Measurements from ENCODE around the gene ABO. TPM values are rescaled to one million over a fixed set of nuclear protein-coding genes. Genes with fewer than 3 reads are reported as not detected.

ABO gene
- not detected for total RNA-seq

DNA sequence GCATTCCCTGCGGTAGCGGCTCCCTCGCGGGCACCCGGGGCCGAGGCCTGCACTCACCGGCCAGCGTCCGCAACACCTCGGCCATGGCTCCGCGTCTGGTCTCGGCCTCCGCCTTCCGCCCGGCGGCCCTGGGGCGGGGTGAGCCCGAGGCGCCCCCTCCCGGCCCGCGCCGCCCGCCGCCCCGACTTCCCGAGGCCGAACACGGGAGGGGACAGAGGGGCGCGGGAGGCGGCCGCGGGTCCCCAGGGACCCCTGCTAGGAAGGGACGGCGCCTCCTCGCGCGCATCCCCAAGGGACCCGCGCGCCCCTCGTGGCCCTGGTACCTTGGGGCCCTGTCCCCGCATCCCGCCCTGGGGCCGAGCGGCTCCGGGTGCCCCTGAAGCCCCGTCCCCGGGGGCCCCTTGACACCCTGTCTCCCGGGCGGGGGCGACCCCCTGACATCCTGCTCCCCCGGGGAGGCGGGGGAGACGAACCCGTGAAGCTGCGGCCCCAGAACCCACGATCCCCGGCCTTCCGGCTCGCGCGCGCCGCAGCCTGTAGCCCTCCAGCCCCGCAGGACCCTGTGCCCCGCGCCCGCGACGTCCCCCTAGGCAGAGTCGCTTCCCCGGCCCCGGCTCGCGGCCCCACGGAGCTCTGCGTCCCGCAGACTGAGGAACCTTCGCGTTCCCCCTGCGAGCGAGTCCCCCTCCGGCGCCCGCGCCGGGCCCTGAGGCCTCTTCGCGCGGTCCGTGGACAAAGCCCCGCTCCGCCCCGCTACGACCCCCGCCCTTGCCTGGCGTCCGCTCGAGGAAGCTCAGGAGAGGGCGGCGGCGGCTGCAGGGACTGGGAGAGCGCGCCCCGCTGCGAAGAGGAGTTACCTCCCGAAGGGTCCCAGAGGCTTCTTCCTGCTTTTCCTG is at the start of gene ABO:
ABO (minus strand) TSS at position 97 of the 896 bp plus-strand sequence.
- intact Hi-C loops (cut with micrococcal nuclease), result no loop called here
- Mint-ChIP-seq H3K36me3 (ENCODE audit: low read depth) (no peaks in the 10 kb centered on the region), H3K9me3 (no peaks in the 10 kb centered on the region), H3K4me1 (ENCODE audit: low read depth) (no peaks in the 10 kb centered on the region), H3K27ac (no peak within 1 kb of the TSS), H3K4me3 (no peak within 1 kb of the TSS), H3K27me3 (peaks cover 41% of the 10 kb centered on the region)
- POLR2A ChIA-PET, result no interaction called here
- CTCF ChIA-PET, result no interaction called here
- TF ChIP-seq, protein P1, sequence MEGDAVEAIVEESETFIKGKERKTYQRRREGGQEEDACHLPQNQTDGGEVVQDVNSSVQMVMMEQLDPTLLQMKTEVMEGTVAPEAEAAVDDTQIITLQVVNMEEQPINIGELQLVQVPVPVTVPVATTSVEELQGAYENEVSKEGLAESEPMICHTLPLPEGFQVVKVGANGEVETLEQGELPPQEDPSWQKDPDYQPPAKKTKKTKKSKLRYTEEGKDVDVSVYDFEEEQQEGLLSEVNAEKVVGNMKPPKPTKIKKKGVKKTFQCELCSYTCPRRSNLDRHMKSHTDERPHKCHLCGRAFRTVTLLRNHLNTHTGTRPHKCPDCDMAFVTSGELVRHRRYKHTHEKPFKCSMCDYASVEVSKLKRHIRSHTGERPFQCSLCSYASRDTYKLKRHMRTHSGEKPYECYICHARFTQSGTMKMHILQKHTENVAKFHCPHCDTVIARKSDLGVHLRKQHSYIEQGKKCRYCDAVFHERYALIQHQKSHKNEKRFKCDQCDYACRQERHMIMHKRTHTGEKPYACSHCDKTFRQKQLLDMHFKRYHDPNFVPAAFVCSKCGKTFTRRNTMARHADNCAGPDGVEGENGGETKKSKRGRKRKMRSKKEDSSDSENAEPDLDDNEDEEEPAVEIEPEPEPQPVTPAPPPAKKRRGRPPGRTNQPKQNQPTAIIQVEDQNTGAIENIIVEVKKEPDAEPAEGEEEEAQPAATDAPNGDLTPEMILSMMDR (IDR thresholded peaks at IDR 0.05), result no peak
- ATAC-seq, result no peak
- no peak for DNase-seq

DNA sequence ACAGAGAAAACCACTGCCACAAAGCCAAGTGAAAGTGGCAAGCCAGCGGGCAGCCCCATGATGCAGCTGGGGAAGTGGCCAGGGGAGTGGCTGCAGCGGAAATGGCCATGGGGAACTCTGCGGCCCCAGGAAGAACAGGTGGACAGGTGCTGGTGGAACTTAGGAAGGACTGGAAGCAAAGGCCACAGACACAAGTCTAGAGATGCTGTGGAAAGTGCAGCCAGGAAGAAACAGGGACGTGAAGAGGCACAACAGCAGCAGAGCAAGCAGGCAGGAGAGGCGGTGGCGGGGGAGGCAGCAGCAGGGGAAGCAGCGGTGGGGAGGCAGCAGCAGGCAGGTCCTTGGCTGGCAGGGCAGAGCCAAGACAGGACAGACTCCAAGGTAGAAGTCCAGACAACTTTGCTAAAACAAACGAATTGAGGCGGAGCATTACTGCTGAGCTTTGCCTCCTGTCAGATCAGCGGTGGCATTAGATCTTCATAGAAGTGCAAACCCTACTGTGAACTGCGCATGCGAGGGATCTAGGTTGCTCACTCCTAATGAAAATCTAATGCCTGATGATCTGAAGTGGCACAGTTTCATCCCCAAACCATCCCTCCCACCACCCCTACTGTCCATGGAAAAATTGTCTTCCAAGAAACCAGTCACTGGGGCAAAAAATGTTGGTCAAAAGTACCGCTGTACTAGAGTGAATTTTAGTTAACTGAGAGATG is 49.1 kb upstream of the ABO start:
- H3K9me3 Mint-ChIP-seq, result no peaks in the 10 kb centered on the region
- ChIA-PET POLR2A (no interaction called here), CTCF (no interaction called here)
- H3K27me3 Mint-ChIP-seq, result no peaks in the 10 kb centered on the region
- no peak overlapping the region for H3K27ac Mint-ChIP-seq
- no peaks in the 10 kb centered on the region for H3K36me3 Mint-ChIP-seq (ENCODE audit: low read depth)
- no peak overlapping the region for H3K4me3 Mint-ChIP-seq
- TF ChIP-seq, protein P1 (IDR thresholded peaks at IDR 0.05), result no peak
- intact Hi-C loops (cut with micrococcal nuclease), result no loop called here
- no peaks in the 10 kb centered on the region for H3K4me1 Mint-ChIP-seq (ENCODE audit: low read depth)
- no peak for DNase-seq
- ATAC-seq, result no peak

DNA sequence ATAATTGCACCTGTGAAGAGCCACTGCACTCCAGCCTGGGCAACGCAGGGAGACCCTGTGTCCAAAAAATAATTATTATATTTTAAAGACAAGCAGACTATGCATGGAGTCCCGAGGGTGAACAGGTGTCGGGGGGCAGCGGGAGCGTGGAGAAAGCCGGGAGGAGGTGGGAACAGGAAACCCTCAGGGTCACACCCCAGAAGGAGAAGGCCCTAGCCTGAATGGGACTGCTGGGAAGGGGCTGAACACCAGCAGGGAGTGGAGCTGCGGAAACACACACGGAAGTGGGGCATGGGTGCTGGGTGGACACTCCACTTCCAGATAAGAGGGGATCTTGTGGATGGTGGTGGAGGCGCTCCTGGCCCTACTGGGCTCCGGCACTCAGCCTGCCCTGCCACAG is 48.2 kb upstream of the ABO start:
- Mint-ChIP-seq H3K9me3 (no peaks in the 10 kb centered on the region), H3K27ac (no peak overlapping the region), H3K4me3 (no peak overlapping the region), H3K27me3 (no peaks in the 10 kb centered on the region), H3K4me1 (ENCODE audit: low read depth) (no peaks in the 10 kb centered on the region), H3K36me3 (ENCODE audit: low read depth) (no peaks in the 10 kb centered on the region)
- ATAC-seq, result no peak
- intact Hi-C loops (cut with micrococcal nuclease), result no loop called here
- CTCF ChIA-PET, result no interaction called here
- DNase-seq, result no peak
- TF ChIP-seq, protein P1 (IDR thresholded peaks at IDR 0.05), result no peak
- POLR2A ChIA-PET, result no interaction called here

DNA sequence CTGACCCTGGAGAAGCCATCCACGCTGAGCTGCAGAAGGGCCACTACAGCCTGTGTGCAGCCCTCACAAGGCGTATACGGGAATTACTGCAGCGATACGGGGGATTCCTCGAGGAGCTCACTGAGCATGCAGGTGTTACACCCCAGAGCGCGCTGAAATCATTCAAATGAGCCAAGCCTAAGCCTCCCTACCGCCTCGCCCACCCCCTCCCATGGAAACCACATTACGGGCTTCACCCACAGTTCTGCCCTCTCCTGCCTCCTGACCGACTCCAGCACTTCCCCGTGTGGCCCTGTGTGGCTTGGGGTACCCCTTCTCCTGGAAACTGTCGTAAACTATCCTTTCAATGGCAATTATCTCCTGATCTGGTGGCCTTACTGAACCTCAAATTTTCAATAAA is 47.7 kb upstream of the ABO start:
- Mint-ChIP-seq H3K27ac (no peak overlapping the region), H3K4me1 (ENCODE audit: low read depth) (no peaks in the 10 kb centered on the region), H3K9me3 (no peaks in the 10 kb centered on the region), H3K27me3 (no peaks in the 10 kb centered on the region), H3K4me3 (no peak overlapping the region), H3K36me3 (ENCODE audit: low read depth) (no peaks in the 10 kb centered on the region)
- ChIA-PET POLR2A (no interaction called here), CTCF (no interaction called here)
- no peak for ATAC-seq
- intact Hi-C loops (cut with micrococcal nuclease), result no loop called here
- DNase-seq, result no peak
- TF ChIP-seq, protein P1 (IDR thresholded peaks at IDR 0.05), result no peak

DNA sequence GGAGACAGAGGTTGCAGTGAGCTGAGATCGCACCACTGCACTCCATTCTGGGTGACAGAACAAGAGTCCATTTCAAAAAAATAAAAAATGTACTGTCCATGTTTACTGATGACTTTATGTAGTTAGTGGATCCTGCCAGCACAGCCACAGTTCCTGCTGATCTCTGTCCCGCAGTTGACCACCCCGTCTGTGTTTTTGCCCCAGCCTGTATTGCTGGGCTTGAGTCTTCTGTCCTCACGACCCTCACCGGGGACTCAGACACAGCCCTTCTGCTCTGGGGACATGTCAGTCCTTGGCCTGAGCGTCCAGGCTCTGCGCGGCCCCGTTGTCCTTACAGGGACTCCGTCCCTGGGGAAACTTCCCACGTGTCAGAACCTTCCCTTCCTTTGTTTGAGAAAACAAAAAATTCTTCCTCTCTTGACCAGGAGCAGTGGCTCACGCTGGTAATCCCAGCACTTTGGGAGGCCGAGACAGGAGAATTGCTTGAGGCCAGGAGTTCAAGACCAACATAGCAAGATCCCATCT is 46.5 kb upstream of the ABO start:
- POLR2A ChIA-PET, result no interaction called here
- Mint-ChIP-seq H3K4me3 (no peak overlapping the region), H3K27me3 (no peaks in the 10 kb centered on the region), H3K4me1 (ENCODE audit: low read depth) (no peaks in the 10 kb centered on the region), H3K9me3 (no peaks in the 10 kb centered on the region), H3K36me3 (ENCODE audit: low read depth) (no peaks in the 10 kb centered on the region), H3K27ac (no peak overlapping the region)
- intact Hi-C loops (cut with micrococcal nuclease), result no loop called here
- TF ChIP-seq, protein P1 (IDR thresholded peaks at IDR 0.05), result no peak
- CTCF ChIA-PET, result interaction anchor here (1.3 kb wide), 1 partner anchor 9 kb away, joined by 3 read pairs; no protein-coding TSS in a partner anchor
- DNase-seq (no peak), ATAC-seq (no peak)

Measured in activated CD8-positive, alpha-beta T cell treated with anti-CD3 and anti-CD28 coated beads for 36 hours (primary cell).